H1 (cell line): ENCODE results near the gene BHMT2. TPM values are rescaled to one million over a fixed set of nuclear protein-coding genes. Genes with fewer than 3 reads are reported as not detected.

Experiments
- CBX8 ChIP-seq: fragments of 300-800, 300-1000 bp; sonication (generic); IDR thresholded peaks from 2 replicates; pipeline ENCODE4 v1.7.1; 2016; ENCODE audit warnings: low read depth, low read length, borderline replicate concordance
- CEBPB ChIP-seq: IDR thresholded peaks from 2 replicates; pipeline ENCODE4 v1.6.1; 2012; ENCODE audit warnings: low read depth, low read length
- JUND ChIP-seq: IDR thresholded peaks from 2 replicates; pipeline ENCODE4 v1.6.1; 2011; ENCODE audit warnings: mild to moderate bottlenecking, improper control_type of control experiment, low read length
- MAX ChIP-seq: IDR thresholded peaks from 2 replicates; pipeline ENCODE4 v1.6.1; 2012; ENCODE audit warnings: inconsistent platforms
- SAP30 ChIP-seq: fragments of 300-600 bp; sonication (generic); IDR thresholded peaks from 2 replicates; pipeline ENCODE4 v1.7.1; 2012; ENCODE audit warnings: low read length, moderate library complexity, mild to moderate bottlenecking, inconsistent platforms; ENCODE audit not compliant: insufficient read depth, insufficient replicate concordance
- TAF1 ChIP-seq: IDR thresholded peaks from 2 replicates; pipeline ENCODE4 v1.6.1; 2011; ENCODE audit warnings: mild to moderate bottlenecking, low read depth, low read length
- TAF7 ChIP-seq: optimal IDR thresholded peaks from 2 replicates; pipeline ENCODE3; 2011; ENCODE audit warnings: low read depth, mild to moderate bottlenecking, inconsistent platforms, low read length, moderate library complexity, borderline replicate concordance
- ZNF274 ChIP-seq: IDR thresholded peaks from 2 replicates; pipeline ENCODE4 v1.7.0; 2012; ENCODE audit warnings: low read length, borderline replicate concordance; ENCODE audit errors: extremely low read depth
- polyA plus RNA-seq, 7 experiments: library from polyadenylated mRNA; depleted of rRNA in 3 of 7; stranded (reverse) in 5 of 7; unstranded in 2 of 7; fragments of >200 nt in 5 of 7; fragments of 200-250 nt in 2 of 7; gene quantifications; 1 replicate in 5 of 7; 2 replicates in 1 of 7; 4 replicates in 1 of 7; pipeline versions ENCODE4 v1.2.1 to v1.2.3, GENCODE V29; 2011 to 2013; ENCODE audit warnings: missing spikeins in 2 of 7, mixed read lengths in 2 of 7
- total RNA-seq: library from RNA; stranded (reverse); fragmentation: NEBNext Ultra II Directional; extraction: Animal tissue kit (Norgen Biotek cat#: 25700); gene quantifications from 2 replicates; pipeline ENCODE4 v1.2.1, GENCODE V29; 2021

Gene BHMT2
- total and polyA plus RNA-seq, 2 of the 8 experiments (the other 6 are each of a cell fraction or from before 2014, with no cell fraction given): 0.11 TPM; not detected in 1

- TF ChIP-seq MAX (no peak), SAP30 (no peak), ZNF274 (no peak), TAF1 (no peak), TAF7 (no peak), CEBPB (no peak), CBX8 (no peak), JUND (no peak)
Measured at GRCh38 chr5:79076819-79077218, 7.3 kb downstream of the BHMT2 start (continued).
